Measurements from ENCODE around the gene MRPL9.

Gene MRPL9

GRCh38 chr1:151762941-151763921 is at the start of gene MRPL9:
TSS of gene MRPL9 (minus strand) at chr1:151763496. CDS start at chr1:151763479, 17 bp downstream.
- peak; percentile 15 for DNase-seq

GRCh38 chr1:151811181-151811580 is 47.9 kb upstream of the MRPL9 start:
- DNase-seq: no peak

- no peak for DNase-seq
Measured at GRCh38 chr1:151809985-151810556, 46.8 kb upstream of the MRPL9 start.

GRCh38 chr1:151809290-151809984 is 46.1 kb upstream of the MRPL9 start:
- no peak for DNase-seq

GRCh38 chr1:151807766-151808165 is 44.5 kb upstream of the MRPL9 start:
- no peak for DNase-seq

- DNase-seq: no peak
Measured at GRCh38 chr1:151807131-151807530, 43.8 kb upstream of the MRPL9 start.

GRCh38 chr1:151806170-151806569 is 42.9 kb upstream of the MRPL9 start:
- no peak for DNase-seq

- no peak for DNase-seq
Measured at GRCh38 chr1:151805066-151805820, 41.9 kb upstream of the MRPL9 start, which contains the start of gene LINGO4. TSS of gene LINGO4 (minus strand) at chr1:151805419. CDS start at chr1:151802704, 2,715 bp downstream.

- no peak for DNase-seq
Measured at GRCh38 chr1:151803915-151804314, 40.6 kb upstream of the MRPL9 start.

- DNase-seq: no peak
Measured at GRCh38 chr1:151803164-151803563, 39.9 kb upstream of the MRPL9 start.

- DNase-seq: no peak
Measured at GRCh38 chr1:151802372-151802771, 39.1 kb upstream of the MRPL9 start.

- DNase-seq: no peak
Measured at GRCh38 chr1:151801846-151802245, 38.5 kb upstream of the MRPL9 start.

- no peak for DNase-seq
Measured at GRCh38 chr1:151801310-151801820, 38.1 kb upstream of the MRPL9 start.

- no peak for DNase-seq
Measured at GRCh38 chr1:151800830-151801229, 37.5 kb upstream of the MRPL9 start.

- DNase-seq: no peak
Measured at GRCh38 chr1:151799179-151800022, 36.1 kb upstream of the MRPL9 start.

- no peak for DNase-seq
Measured at GRCh38 chr1:151798571-151798970, 35.3 kb upstream of the MRPL9 start.

- no peak for DNase-seq
Measured at GRCh38 chr1:151790940-151791651, 27.8 kb upstream of the MRPL9 start.

GRCh38 chr1:151790071-151790939 is 27.0 kb upstream of the MRPL9 start, which contains the start of gene TDRKH:
TSS of gene TDRKH (minus strand) at chr1:151790500. CDS start at chr1:151783022, 7,478 bp downstream.
- peak; percentile 75 for DNase-seq

GRCh38 chr1:151787689-151788088 is 24.4 kb upstream of the MRPL9 start:
- DNase-seq: no peak

- no peak for DNase-seq
Measured at GRCh38 chr1:151783796-151784195, 20.5 kb upstream of the MRPL9 start.

Measured in cortex of kidney (tissue), 1 donor.